ENCODE measurements around the gene TOMM20L.

DNA sequence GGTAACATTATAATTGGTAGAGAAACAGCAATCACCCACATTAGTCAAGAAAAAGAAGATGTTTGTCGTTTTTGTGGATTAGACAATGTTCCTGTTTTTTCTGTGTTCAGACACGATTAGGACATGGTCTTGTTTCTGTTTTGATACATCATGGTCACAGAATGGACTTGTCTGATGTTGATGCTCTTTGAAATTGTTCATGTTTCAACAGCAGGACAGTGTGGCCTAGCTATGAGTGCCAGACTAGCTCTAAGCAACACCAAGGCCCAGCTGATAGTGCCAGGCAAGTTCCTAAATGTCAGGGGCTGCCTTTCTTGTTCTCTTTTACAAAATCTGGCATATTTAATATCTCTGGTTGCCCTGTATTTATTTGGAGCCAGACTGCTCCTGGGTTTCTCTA, 40.9 kb upstream of the TOMM20L start:
- TF ChIP-seq POLR2AphosphoS5 (IDR thresholded peaks at IDR 0.05; ENCODE audit: low read depth, low read length), result no peak
- no peak for TF ChIP-seq PAX5 (IDR thresholded peaks at IDR 0.05; ENCODE audit: insufficient read depth, low read length, severe bottlenecking)
